ENCODE results near the gene ADM.

DNA sequence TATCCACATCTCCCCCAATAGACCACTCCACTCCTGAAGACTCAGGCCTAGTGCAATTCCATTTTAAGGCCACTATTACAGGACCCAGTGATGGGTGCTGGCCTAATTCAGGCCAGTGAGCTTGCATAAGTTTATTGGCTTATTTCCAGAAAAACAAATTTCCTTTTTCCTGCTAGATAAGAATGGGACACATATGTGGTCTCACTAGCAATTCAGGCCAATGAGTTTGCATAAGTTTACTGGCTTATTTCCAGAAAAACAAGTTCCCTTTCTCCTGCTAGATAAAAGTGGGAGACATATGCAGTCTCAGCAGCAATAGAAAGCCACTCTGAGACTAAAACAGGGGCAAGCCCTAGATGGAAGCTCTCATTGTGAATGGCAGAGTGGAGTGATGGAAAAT lies 22.4 kb downstream of the ADM start:
- TF ChIP-seq ARNT (IDR thresholded peaks at IDR 0.05) (no peak), SP1 (IDR thresholded peaks at IDR 0.05) (no peak), TARDBP (IDR thresholded peaks at IDR 0.05) (no peak), FOXM1 (IDR thresholded peaks at IDR 0.05; ENCODE audit: borderline replicate concordance) (no peak), LEF1 (IDR thresholded peaks at IDR 0.05; ENCODE audit: borderline replicate concordance) (no peak), NFRKB (IDR thresholded peaks at IDR 0.05) (no peak), ZNF384 (IDR thresholded peaks at IDR 0.05) (no peak), ELF4 (IDR thresholded peaks at IDR 0.05) (no peak), BHLHE40 (IDR thresholded peaks at IDR 0.05; ENCODE audit: borderline replicate concordance) (no peak), FOXK2 (IDR thresholded peaks at IDR 0.05) (no peak), HDGF (IDR thresholded peaks at IDR 0.05; ENCODE audit: borderline replicate concordance) (no peak)
- TF ChIP-seq, protein P1, sequence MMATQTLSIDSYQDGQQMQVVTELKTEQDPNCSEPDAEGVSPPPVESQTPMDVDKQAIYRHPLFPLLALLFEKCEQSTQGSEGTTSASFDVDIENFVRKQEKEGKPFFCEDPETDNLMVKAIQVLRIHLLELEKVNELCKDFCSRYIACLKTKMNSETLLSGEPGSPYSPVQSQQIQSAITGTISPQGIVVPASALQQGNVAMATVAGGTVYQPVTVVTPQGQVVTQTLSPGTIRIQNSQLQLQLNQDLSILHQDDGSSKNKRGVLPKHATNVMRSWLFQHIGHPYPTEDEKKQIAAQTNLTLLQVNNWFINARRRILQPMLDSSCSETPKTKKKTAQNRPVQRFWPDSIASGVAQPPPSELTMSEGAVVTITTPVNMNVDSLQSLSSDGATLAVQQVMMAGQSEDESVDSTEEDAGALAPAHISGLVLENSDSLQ (IDR thresholded peaks at IDR 0.05) = no peak

Measured in HEK293T (cell line).